BLaER1 (cell line): ENCODE data around the gene RPL29.
A peak's percentile ranks its signal among the peaks of the same experiment; 100 is the strongest.

Experiments used
- H3K27ac ChIP-seq: shearing (Covaris generic); formaldehyde crosslinking; 2 replicates; pipeline ENCODE4 v1.8.1; 2022
- H3K27me3 ChIP-seq: shearing (Covaris generic); formaldehyde crosslinking; 2 replicates; pipeline ENCODE4 v1.8.1; 2022
- H3K36me3 ChIP-seq: shearing (Covaris generic); formaldehyde crosslinking; 2 replicates; pipeline ENCODE4 v1.8.1; 2022
- H3K4me1 ChIP-seq: shearing (Covaris generic); formaldehyde crosslinking; 2 replicates; pipeline ENCODE4 v1.8.1; 2022
- H3K4me2 ChIP-seq: shearing (Covaris generic); formaldehyde crosslinking; 2 replicates; pipeline ENCODE4 v1.8.1; 2022
- H3K4me3 ChIP-seq: shearing (Covaris generic); formaldehyde crosslinking; 2 replicates; pipeline ENCODE4 v1.8.1; 2022
- H3K9ac ChIP-seq: shearing (Covaris generic); formaldehyde crosslinking; 2 replicates; pipeline ENCODE4 v1.8.1; 2022
- H3K9me3 ChIP-seq: shearing (Covaris generic); formaldehyde crosslinking; 2 replicates; pipeline ENCODE4 v1.8.1; 2022
- H4K20me1 ChIP-seq: shearing (Covaris generic); formaldehyde crosslinking; 2 replicates; pipeline ENCODE4 v1.8.1; 2022
- Cebpa-rat ChIP-seq: shearing (Covaris generic); IDR thresholded peaks from 2 replicates; pipeline ENCODE4 v1.8.1; 2022

RPL29 gene

DNA sequence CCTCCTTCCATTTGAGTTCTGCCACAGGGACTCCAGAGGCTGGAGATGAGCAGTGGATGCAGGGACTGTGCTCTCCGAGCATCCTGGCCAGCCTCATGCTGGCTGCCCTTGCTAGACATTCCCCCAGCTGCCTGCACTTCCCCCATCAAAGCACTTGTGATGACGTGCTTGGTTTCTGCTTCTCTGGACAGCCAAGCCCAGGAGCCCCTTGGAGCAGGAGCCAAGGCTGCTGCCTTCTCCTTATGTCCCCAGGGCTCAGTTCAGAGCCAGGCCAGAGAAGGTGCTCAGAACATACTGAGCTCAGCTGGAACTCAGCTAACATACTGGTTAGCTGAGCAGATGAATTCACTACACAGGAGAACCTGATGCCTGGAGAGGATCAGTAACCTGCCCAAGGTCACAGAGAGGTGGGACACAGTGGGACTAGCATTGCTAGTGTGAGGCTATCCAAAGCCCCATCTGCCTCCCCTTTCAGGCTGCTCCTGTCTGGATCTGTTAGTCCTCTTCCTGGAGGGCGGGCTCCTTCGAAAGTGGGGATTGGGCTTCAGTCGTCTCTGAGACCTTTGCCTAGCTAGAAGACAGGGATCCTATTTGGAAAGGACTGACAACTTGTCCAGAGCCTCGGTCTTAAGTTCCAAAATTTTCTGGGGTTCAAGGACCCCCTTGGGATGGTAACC lies 32.7 kb downstream of the RPL29 start:
- Histone ChIP-seq H3K4me3 (no peak overlapping the region), H3K9me3 (no peaks in the 10 kb centered on the region), H3K36me3 (peaks cover 43% of the 10 kb centered on the region), H3K4me2 (no peak overlapping the region), H3K27ac (no peak overlapping the region), H3K27me3 (no peaks in the 10 kb centered on the region), H3K4me1 (peaks cover 50% of the 10 kb centered on the region), H4K20me1 (peaks cover 48% of the 10 kb centered on the region), H3K9ac (no peak overlapping the region)
- no peak for TF ChIP-seq Cebpa-rat

DNA sequence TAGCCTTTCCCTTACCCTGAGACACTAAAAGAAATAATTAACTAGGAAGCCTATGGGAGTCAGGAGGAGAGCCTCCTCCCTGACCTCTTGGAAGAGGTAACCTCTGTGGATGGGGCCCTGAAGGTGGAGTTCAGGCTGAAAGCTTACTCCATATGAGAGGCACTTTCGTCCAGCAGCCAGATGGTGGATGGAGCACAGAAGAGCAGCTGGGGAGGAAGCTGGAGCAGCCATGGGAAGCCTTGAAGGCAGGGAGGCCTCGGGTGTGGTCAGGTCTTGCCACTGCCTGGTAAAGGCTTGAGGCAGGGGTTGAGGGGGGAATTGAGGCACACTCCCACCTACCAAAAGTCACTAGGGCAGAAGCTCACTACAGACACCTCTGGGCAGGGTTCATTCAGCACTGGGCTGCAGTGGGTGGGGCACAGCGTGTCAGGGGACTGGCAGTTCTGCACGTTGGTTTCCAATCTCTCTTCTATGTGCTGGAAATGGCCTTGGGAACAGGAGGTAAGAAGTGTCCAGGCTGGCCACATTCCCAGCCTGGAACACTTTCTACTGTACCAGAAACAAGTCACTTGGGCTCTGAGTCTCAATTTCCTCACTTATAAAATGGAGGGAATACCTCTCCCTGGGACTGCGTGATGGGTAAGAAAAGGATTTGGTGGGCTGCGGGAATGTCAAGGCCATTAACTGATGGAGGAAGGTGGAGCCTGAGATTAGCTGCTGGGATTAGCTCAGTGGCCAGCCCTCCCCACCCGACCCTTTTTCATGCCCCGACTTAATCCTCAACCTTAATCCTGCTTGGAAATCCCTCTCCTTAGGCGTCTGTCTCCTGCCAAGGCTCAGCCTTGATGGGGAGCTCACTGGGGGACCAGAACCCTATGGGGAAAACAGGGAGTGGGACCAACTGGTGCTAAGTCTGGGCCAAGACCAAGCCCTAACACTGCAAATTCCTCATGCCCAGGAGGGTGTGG lies 33.8 kb downstream of the RPL29 start:
- peaks cover 49% of the 10 kb centered on the region for H3K4me1 ChIP-seq
- H3K4me2 ChIP-seq = no peak overlapping the region
- H3K9ac ChIP-seq = no peak overlapping the region
- H4K20me1 ChIP-seq = peaks cover 59% of the 10 kb centered on the region
- no peak for TF ChIP-seq Cebpa-rat
- no peaks in the 10 kb centered on the region for H3K9me3 ChIP-seq
- H3K36me3 ChIP-seq = peaks cover 54% of the 10 kb centered on the region
- H3K27me3 ChIP-seq = peaks cover 10% of the 10 kb centered on the region
- H3K27ac ChIP-seq = no peak overlapping the region
- H3K4me3 ChIP-seq = no peak overlapping the region

DNA sequence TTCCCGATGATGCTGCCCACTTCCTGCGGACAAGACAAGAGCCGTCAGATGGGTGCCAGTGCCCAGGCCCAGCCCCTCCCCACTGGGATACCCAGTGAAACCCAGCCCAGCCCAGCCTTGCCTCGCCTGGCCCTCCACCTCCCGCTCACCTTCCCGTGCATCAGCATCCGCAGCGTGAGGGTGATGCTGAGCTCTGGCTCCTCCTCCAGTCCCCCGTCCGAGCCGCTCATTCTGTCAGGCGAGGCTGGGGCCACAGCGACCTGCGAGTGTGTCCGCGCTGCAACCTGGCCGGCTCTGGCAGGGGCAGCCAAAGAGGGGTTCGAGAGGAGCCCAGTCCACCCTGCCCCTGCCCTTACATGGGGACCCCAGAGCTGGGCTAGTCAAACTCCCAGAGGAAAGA lies 34.7 kb downstream of the RPL29 start:
- Histone ChIP-seq H4K20me1 (peaks cover 68% of the 10 kb centered on the region), H3K9me3 (no peaks in the 10 kb centered on the region), H3K4me1 (peaks cover 49% of the 10 kb centered on the region), H3K36me3 (peaks cover 58% of the 10 kb centered on the region), H3K4me2 (no peak overlapping the region), H3K27ac (no peak overlapping the region), H3K4me3 (no peak overlapping the region), H3K27me3 (peaks cover 18% of the 10 kb centered on the region), H3K9ac (no peak overlapping the region)
- no peak for TF ChIP-seq Cebpa-rat

DNA sequence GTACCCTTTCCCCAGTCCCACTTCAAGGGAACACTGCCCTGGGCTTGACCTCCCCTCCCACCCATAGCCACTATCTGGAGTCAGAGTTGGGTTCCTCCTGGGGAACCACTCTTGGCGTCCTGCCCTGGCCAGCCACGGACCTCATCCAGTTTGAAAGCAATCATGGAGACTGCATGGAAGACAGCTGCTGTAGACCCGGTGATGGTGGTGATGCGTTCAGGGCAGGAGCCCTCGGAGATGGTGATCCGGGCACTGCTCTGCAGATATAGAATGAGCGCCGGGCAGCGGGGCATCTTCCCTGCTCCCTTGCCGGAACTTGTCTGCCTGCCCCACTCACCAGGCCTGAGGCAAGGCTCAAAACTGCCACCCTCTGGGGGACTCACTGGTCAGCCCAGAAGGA lies 35.3 kb downstream of the RPL29 start:
- peaks cover 49% of the 10 kb centered on the region for H3K4me1 ChIP-seq
- H4K20me1 ChIP-seq = peaks cover 74% of the 10 kb centered on the region
- H3K9ac ChIP-seq = no peak overlapping the region
- TF ChIP-seq Cebpa-rat = no peak
- H3K4me2 ChIP-seq = no peak overlapping the region
- H3K4me3 ChIP-seq = no peak overlapping the region
- peaks cover 25% of the 10 kb centered on the region for H3K27me3 ChIP-seq
- H3K27ac ChIP-seq = no peak overlapping the region
- peaks cover 58% of the 10 kb centered on the region for H3K36me3 ChIP-seq
- H3K9me3 ChIP-seq = no peaks in the 10 kb centered on the region

DNA sequence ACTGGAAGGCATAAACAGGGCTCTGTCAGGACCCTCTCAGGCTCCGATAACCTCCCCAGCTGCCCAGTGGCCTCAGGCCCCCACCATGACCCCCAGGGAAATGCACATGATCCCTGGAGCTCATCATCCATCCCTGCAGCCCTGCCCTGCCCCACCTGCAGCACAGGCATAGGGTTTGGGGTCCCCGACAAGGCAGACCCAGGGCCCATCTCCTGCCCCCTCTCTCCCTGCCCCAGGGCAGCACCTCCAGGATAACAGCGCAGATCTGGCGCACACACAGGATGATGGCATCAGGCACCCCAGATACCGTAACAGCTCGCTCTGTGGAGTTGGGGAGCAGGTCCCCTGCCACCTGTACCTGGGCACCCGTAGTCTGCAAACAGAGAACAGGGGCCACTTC lies 36.0 kb downstream of the RPL29 start:
- Histone ChIP-seq H3K4me1 (peaks cover 49% of the 10 kb centered on the region), H4K20me1 (peaks cover 76% of the 10 kb centered on the region), H3K4me3 (no peak overlapping the region), H3K36me3 (peaks cover 58% of the 10 kb centered on the region), H3K9me3 (no peaks in the 10 kb centered on the region), H3K9ac (no peak overlapping the region), H3K27me3 (peaks cover 32% of the 10 kb centered on the region), H3K27ac (no peak overlapping the region), H3K4me2 (no peak overlapping the region)
- TF ChIP-seq Cebpa-rat = no peak

DNA sequence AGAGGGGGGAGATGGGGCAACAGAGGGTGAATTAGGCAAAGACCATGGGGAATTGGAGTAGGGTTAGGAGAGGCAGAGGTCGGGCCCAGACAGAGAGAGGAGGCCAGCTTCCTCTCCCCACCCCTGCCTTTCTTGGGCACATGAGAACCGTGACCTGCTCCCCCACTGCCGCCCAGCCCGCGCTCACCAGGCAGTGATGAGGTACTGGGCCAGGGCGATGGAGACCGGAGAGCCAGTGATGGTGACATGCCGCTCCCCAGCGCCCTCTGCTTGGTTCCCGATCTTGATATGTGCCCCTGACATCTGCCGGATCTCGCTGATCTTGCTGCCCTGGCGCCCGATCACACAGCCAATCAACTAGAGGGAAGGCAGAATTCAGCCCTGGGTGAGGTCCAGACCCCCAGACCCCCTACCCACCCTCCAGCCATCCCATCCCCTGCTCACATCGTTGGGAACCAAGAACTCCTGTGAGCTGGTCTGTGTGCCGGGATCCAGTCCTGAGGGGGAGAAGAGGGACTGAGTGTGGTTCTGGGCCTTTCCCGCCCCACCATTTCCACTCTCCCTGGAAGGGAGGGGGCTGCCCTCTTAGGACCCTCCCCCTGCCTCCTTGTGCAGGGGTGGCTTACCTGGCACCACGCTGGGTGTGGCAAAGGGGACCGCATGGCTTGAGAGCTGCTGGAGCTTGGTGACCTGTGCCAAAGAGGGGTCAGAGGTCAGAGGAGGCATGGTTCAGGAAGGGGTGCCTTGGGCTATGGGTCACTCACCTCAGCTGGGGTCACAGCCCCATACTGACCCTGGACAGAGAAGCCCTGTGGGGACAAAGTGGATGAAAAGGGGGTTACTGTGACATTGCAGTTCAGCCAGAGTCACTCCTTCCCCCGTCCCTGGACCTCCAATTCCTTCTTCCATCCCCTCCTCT lies 36.8 kb downstream of the RPL29 start:
- no peak overlapping the region for H3K27ac ChIP-seq
- H3K9ac ChIP-seq = no peak overlapping the region
- peaks cover 40% of the 10 kb centered on the region for H3K27me3 ChIP-seq
- no peaks in the 10 kb centered on the region for H3K9me3 ChIP-seq
- peaks cover 58% of the 10 kb centered on the region for H3K36me3 ChIP-seq
- H4K20me1 ChIP-seq = peaks cover 68% of the 10 kb centered on the region
- H3K4me2 ChIP-seq = no peak overlapping the region
- no peak for TF ChIP-seq Cebpa-rat
- H3K4me3 ChIP-seq = no peak overlapping the region
- peaks cover 46% of the 10 kb centered on the region for H3K4me1 ChIP-seq

DNA sequence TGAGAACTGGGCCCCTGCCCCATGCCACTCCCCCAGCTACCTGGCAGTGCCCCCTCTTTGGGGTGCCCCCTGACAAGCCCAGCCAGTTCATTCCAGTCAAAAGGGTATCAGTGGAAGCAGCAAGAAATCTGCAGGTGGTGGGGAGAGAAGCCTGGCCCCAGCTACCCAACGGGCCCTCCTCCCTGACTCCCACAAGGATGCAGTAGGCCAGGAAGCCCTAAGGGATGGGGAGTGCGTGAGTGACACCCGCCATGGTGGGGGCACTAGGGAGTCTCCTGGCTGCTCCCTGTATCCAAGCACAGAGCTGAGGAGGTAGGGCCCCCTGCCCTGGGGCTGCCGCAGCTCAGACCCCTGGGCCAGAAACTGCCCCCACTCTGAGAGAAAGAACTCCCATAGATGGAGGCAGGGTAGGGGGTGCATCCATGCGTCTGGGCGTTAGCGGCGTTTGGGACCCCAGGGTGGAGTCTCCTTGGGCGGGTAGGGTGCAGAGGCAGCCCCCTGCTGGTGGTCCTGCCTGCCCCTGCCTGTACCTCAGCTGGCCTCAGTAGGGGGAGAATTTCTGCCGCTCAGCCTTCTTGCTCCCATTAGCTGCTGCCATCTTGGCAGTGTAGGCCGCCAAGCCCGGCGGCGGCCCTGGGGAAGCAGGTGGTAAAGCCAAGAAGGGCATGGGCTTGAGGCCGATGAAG lies 38.0 kb downstream of the RPL29 start:
- H3K27me3 ChIP-seq = peaks cover 50% of the 10 kb centered on the region
- no peak overlapping the region for H3K9ac ChIP-seq

DNA sequence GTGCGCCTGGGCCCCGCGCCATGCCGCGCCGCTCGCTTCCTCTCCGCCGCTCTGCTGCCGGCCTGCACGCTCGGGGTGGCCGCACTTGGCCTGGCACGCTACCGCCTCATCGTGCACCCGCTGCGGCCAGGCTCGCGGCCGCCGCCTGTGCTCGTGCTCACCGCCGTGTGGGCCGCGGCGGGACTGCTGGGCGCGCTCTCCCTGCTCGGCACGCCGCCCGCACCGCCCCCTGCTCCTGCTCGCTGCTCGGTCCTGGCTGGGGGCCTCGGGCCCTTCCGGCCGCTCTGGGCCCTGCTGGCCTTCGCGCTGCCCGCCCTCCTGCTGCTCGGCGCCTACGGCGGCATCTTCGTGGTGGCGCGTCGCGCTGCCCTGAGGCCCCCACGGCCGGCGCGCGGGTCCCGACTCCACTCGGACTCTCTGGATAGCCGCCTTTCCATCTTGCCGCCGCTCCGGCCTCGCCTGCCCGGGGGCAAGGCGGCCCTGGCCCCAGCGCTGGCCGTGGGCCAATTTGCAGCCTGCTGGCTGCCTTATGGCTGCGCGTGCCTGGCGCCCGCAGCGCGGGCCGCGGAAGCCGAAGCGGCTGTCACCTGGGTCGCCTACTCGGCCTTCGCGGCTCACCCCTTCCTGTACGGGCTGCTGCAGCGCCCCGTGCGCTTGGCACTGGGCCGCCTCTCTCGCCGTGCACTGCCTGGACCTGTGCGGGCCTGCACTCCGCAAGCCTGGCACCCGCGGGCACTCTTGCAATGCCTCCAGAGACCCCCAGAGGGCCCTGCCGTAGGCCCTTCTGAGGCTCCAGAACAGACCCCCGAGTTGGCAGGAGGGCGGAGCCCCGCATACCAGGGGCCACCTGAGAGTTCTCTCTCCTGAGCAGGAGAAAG lies 39.6 kb downstream of the RPL29 start:
- no peak for TF ChIP-seq Cebpa-rat
- peaks cover 50% of the 10 kb centered on the region for H3K27me3 ChIP-seq
- H3K4me2 ChIP-seq = peak overlapping the region; percentile 64
- H3K27ac ChIP-seq = no peak overlapping the region
- peaks cover 41% of the 10 kb centered on the region for H4K20me1 ChIP-seq
- H3K4me1 ChIP-seq = peaks cover 29% of the 10 kb centered on the region
- peaks cover 46% of the 10 kb centered on the region for H3K36me3 ChIP-seq
- H3K4me3 ChIP-seq = peak overlapping the region; percentile 27
- no peak overlapping the region for H3K9ac ChIP-seq
- H3K9me3 ChIP-seq = no peaks in the 10 kb centered on the region

More for the DNA sequence above, 38.0 kb downstream of the RPL29 start:
- Histone ChIP-seq H3K27ac (no peak overlapping the region), H3K4me2 (no peak overlapping the region), H3K9me3 (no peaks in the 10 kb centered on the region), H3K36me3 (peaks cover 54% of the 10 kb centered on the region), H3K4me1 (peaks cover 35% of the 10 kb centered on the region), H4K20me1 (peaks cover 56% of the 10 kb centered on the region), H3K4me3 (no peak overlapping the region)
- no peak for TF ChIP-seq Cebpa-rat
